ENCODE data around the gene ARSG. TPM values are rescaled to one million over a fixed set of nuclear protein-coding genes. Genes with fewer than 3 reads are reported as not detected.

ARSG gene
- total and polyA plus RNA-seq, 2 of the 13 experiments (the other 11 are each of a cell fraction or from before 2014, with no cell fraction given), result 3.7 to 15.2 TPM

DNA sequence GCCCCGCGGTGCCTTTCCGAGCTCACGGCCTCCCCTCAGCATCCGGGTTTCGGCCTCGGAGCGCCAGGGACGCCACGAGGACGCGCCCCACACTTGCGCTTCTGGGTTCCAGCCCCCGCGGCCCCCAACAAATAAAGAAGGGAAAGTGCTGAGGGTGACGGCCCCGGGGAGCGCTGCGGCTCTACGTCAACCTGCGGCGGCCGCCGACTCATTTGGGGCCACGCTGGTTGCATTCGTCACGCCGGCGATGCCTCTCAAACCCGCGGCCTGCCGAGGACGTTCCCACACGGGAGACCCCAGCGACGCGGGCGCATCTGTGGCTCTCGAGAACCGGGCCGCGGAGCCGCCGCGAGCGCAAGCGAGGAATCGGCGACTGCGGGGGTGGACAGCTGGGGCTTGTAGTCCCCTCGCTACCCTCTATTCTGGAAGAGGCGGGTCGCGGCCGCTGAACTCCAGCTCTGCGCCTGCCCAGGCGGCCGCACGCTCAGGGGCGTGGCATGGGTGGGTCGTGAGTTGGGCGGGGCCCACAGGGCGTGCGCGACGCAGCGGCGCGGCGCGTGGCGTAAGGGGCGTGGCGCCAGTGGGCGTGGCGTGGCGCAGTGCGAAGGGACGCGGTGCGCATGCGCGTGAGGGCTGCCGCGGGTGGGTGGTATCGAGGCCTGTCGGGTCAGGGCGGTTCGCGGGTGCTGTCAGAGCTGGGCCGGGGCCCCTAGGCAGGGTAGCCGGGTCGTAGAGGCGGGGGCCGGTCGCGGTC, 43.7 kb upstream of the ARSG start, which contains the start of gene AMZ2 (continued):
- TF ChIP-seq, protein P1, sequence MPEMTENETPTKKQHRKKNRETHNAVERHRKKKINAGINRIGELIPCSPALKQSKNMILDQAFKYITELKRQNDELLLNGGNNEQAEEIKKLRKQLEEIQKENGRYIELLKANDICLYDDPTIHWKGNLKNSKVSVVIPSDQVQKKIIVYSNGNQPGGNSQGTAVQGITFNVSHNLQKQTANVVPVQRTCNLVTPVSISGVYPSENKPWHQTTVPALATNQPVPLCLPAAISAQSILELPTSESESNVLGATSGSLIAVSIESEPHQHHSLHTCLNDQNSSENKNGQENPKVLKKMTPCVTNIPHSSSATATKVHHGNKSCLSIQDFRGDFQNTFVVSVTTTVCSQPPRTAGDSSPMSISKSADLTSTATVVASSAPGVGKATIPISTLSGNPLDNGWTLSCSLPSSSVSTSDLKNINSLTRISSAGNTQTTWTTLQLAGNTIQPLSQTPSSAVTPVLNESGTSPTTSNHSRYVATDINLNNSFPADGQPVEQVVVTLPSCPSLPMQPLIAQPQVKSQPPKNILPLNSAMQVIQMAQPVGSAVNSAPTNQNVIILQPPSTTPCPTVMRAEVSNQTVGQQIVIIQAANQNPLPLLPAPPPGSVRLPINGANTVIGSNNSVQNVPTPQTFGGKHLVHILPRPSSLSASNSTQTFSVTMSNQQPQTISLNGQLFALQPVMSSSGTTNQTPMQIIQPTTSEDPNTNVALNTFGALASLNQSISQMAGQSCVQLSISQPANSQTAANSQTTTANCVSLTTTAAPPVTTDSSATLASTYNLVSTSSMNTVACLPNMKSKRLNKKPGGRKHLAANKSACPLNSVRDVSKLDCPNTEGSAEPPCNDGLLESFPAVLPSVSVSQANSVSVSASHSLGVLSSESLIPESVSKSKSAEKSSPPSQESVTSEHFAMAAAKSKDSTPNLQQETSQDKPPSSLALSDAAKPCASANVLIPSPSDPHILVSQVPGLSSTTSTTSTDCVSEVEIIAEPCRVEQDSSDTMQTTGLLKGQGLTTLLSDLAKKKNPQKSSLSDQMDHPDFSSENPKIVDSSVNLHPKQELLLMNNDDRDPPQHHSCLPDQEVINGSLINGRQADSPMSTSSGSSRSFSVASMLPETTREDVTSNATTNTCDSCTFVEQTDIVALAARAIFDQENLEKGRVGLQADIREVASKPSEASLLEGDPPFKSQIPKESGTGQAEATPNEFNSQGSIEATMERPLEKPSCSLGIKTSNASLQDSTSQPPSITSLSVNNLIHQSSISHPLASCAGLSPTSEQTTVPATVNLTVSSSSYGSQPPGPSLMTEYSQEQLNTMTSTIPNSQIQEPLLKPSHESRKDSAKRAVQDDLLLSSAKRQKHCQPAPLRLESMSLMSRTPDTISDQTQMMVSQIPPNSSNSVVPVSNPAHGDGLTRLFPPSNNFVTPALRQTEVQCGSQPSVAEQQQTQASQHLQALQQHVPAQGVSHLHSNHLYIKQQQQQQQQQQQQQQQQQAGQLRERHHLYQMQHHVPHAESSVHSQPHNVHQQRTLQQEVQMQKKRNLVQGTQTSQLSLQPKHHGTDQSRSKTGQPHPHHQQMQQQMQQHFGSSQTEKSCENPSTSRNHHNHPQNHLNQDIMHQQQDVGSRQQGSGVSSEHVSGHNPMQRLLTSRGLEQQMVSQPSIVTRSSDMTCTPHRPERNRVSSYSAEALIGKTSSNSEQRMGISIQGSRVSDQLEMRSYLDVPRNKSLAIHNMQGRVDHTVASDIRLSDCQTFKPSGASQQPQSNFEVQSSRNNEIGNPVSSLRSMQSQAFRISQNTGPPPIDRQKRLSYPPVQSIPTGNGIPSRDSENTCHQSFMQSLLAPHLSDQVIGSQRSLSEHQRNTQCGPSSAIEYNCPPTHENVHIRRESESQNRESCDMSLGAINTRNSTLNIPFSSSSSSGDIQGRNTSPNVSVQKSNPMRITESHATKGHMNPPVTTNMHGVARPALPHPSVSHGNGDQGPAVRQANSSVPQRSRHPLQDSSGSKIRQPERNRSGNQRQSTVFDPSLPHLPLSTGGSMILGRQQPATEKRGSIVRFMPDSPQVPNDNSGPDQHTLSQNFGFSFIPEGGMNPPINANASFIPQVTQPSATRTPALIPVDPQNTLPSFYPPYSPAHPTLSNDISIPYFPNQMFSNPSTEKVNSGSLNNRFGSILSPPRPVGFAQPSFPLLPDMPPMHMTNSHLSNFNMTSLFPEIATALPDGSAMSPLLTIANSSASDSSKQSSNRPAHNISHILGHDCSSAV (CRISPR knock-in tag; IDR thresholded peaks at IDR 0.05; ENCODE audit: borderline replicate concordance), result no peak
- peak; percentile 93; the same call in 1 of the 2 replicates for TF ChIP-seq SNAPC2 (CRISPR knock-in tag; IDR thresholded peaks at IDR 0.05)
- TF ChIP-seq, protein P2, sequence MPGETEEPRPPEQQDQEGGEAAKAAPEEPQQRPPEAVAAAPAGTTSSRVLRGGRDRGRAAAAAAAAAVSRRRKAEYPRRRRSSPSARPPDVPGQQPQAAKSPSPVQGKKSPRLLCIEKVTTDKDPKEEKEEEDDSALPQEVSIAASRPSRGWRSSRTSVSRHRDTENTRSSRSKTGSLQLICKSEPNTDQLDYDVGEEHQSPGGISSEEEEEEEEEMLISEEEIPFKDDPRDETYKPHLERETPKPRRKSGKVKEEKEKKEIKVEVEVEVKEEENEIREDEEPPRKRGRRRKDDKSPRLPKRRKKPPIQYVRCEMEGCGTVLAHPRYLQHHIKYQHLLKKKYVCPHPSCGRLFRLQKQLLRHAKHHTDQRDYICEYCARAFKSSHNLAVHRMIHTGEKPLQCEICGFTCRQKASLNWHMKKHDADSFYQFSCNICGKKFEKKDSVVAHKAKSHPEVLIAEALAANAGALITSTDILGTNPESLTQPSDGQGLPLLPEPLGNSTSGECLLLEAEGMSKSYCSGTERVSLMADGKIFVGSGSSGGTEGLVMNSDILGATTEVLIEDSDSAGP (CRISPR knock-in tag; IDR thresholded peaks at IDR 0.05; ENCODE audit: borderline replicate concordance), result peak; percentile 95
- peak; percentile 50 for TF ChIP-seq PHF5A (CRISPR knock-in tag; IDR thresholded peaks at IDR 0.05; ENCODE audit: low read depth, unreplicated experiment)
- peak; percentile 85; the same call in 1 of the 2 replicates for TF ChIP-seq KDM5B (CRISPR knock-in tag; IDR thresholded peaks at IDR 0.05; ENCODE audit: borderline replicate concordance)
- TF ChIP-seq KDM5A (IDR thresholded peaks at IDR 0.05; ENCODE audit: borderline replicate concordance, low read length), result peak; percentile 49; the same call in 1 of the 2 replicates
- TF ChIP-seq ATRX (CRISPR knock-in tag; IDR thresholded peaks at IDR 0.05; ENCODE audit: borderline replicate concordance), result no peak
- peak; percentile 96 for TF ChIP-seq ZNF44 (CRISPR knock-in tag; IDR thresholded peaks at IDR 0.05)
- TF ChIP-seq CENPX (CRISPR knock-in tag; IDR thresholded peaks at IDR 0.05), result no peak
- TF ChIP-seq, protein P3, sequence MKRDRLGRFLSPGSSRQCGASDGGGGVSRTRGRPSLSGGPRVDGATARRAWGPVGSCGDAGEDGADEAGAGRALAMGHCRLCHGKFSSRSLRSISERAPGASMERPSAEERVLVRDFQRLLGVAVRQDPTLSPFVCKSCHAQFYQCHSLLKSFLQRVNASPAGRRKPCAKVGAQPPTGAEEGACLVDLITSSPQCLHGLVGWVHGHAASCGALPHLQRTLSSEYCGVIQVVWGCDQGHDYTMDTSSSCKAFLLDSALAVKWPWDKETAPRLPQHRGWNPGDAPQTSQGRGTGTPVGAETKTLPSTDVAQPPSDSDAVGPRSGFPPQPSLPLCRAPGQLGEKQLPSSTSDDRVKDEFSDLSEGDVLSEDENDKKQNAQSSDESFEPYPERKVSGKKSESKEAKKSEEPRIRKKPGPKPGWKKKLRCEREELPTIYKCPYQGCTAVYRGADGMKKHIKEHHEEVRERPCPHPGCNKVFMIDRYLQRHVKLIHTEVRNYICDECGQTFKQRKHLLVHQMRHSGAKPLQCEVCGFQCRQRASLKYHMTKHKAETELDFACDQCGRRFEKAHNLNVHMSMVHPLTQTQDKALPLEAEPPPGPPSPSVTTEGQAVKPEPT (CRISPR knock-in tag; IDR thresholded peaks at IDR 0.05; ENCODE audit: low read depth), result peak; percentile 21; the same call in 1 of the 2 replicates
- TF ChIP-seq, protein P4, sequence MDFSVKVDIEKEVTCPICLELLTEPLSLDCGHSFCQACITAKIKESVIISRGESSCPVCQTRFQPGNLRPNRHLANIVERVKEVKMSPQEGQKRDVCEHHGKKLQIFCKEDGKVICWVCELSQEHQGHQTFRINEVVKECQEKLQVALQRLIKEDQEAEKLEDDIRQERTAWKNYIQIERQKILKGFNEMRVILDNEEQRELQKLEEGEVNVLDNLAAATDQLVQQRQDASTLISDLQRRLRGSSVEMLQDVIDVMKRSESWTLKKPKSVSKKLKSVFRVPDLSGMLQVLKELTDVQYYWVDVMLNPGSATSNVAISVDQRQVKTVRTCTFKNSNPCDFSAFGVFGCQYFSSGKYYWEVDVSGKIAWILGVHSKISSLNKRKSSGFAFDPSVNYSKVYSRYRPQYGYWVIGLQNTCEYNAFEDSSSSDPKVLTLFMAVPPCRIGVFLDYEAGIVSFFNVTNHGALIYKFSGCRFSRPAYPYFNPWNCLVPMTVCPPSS (IDR thresholded peaks at IDR 0.05), result no peak
- TF ChIP-seq HES4 (CRISPR knock-in tag; IDR thresholded peaks at IDR 0.05; ENCODE audit: borderline replicate concordance), result 0 out of 2 replicates have a peak, but pooled peaks have one; percentile 66
- TF ChIP-seq, protein P5, sequence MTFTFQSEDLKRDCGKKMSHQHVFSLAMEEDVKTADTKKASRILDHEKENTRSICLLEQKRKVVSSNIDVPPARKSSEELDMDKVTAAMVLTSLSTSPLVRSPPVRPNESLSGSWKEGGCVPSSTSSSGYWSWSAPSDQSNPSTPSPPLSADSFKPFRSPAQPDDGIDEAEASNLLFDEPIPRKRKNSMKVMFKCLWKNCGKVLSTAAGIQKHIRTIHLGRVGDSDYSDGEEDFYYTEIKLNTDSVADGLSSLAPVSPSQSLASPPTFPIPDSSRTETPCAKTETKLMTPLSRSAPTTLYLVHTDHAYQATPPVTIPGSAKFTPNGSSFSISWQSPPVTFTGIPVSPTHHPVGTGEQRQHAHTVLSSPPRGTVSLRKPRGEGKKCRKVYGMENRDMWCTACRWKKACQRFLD (CRISPR knock-in tag; IDR thresholded peaks at IDR 0.05; ENCODE audit: borderline replicate concordance), result peak; percentile 43; the same call in 1 of the 2 replicates
